Esophagus muscularis mucosa (tissue), 4 donors: ENCODE measurements around the gene REPS1. TPM values are rescaled to one million over a fixed set of nuclear protein-coding genes. Genes with fewer than 3 reads are reported as not detected.

ENCODE experiments used
- DNase-seq: peaks from one replicate; pipeline ENCODE4 v3.0.0-alpha.2; 2017; ENCODE audit errors: extremely low spot score
- H3K27ac ChIP-seq, 4 donors: fragments of 200-600 bp; sonication (generic); replicated peaks in 1 of 4; 1 replicate in 3 of 4; 2 replicates in 1 of 4; pipeline ENCODE4 v1.5.1; 2016 to 2019; ENCODE audit warnings: mild to moderate bottlenecking in 1 of 4
- H3K27me3 ChIP-seq, 4 donors: fragments of 200-600 bp; sonication (generic); one replicate each; pipeline versions ENCODE4 v1.5.1 to v1.6.0; 2016 to 2019
- H3K36me3 ChIP-seq, 4 donors: fragments of 200-600 bp; sonication (generic); one replicate each; pipeline ENCODE4 v1.5.1; 2016 to 2019
- H3K4me1 ChIP-seq, 4 donors: fragments of 200-600 bp; sonication (generic); one replicate each; pipeline ENCODE4 v1.5.1; 2016 to 2019
- H3K4me3 ChIP-seq, 4 donors: fragments of 200-600 bp; sonication (generic); 1 replicate in 2 of 4; 2 replicates in 2 of 4; pipeline ENCODE4 v1.5.1; 2016 to 2019; ENCODE audit warnings: mild to moderate bottlenecking in 4 of 4, moderate library complexity in 1 of 4
- H3K9me3 ChIP-seq, 4 donors: fragments of 200-600 bp; sonication (generic); 1 replicate in 3 of 4; 2 replicates in 1 of 4; pipeline ENCODE4 v1.5.1; 2016 to 2019
- CTCF ChIP-seq, 3 experiments: fragments of 200-600 bp in 2 of 3; fragments of 450-650 bp in 1 of 3; sonication (generic) in 2 of 3; IDR thresholded peaks; one replicate each; pipeline ENCODE4 v1.5.1; 2017 to 2019; ENCODE audit warnings: antibody characterized with exemption in 3 of 3, mild to moderate bottlenecking in 2 of 3, moderate library complexity in 1 of 3
- EP300 ChIP-seq: sonication (generic); formaldehyde crosslinking; IDR thresholded peaks from one replicate; pipeline ENCODE4 v1.6.1; 2017; ENCODE audit warnings: antibody characterized with exemption
- POLR2A ChIP-seq: fragments of 450-650 bp; IDR thresholded peaks from one replicate; pipeline ENCODE4 v1.6.1; 2017; ENCODE audit warnings: antibody characterized with exemption, moderate library complexity, mild to moderate bottlenecking, low read depth
- POLR2AphosphoS5 ChIP-seq, 2 donors: sonication (generic); formaldehyde crosslinking; IDR thresholded peaks; one replicate each; pipeline ENCODE4 v1.6.1; 2017; ENCODE audit warnings: antibody characterized with exemption in 2 of 2
- WGBS: methylation state at CpG from one replicate; pipeline ENCODE4 v1.1.5; 2018; 5-methylcytosine and 5-hydroxymethylcytosine counted together
- intact Hi-C: fragments of 100-400 bp; cut with DNase I; formaldehyde crosslinking; loops from one replicate; pipeline ENCODE4 v1.15.1; 2023
- total RNA-seq, 4 donors: library from RNA; depleted of rRNA; stranded (reverse); fragments of >200 nt; gene quantifications; one replicate each; pipeline versions ENCODE4 v1.1.0 to v1.2.1, GENCODE V29; 2016

REPS1 gene
- total RNA-seq, 4 donors from 2014 or later, result 23.4 to 43.2 (median 30.1) TPM

DNA sequence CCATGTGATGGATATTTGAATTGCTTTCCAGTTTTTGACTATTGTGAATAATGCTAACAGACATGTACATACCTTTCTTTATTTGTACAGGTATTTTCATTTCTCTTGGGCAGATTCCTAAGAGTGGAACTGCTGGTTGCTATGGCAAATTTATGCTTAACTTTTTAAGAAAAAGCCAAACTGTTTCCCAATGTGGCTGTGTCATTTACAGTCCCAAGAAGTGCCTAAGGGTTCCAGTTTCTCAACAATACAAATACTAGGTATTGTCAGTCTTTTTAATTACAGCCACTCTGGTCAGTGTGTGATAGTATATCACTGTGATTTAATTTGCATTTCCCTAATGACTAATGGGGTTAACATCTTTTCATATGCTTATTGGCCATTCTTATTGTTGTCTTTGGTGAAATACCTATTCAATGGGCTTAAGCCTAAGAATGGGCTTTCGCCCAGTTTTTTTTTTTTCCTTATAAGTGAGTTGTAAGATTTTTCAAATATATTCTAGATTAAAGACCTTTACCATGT, 10.3 kb downstream of the REPS1 start:
- Histone ChIP-seq H3K27me3 (no peaks in the 10 kb centered on the region), H3K36me3 (no peaks in the 10 kb centered on the region), H3K27ac (no peak overlapping the region), H3K4me3 (no peak overlapping the region), H3K4me1 (peaks cover 23 to 53% (median 39%) of the 10 kb centered on the region in 4 donors), H3K9me3 (no peaks in the 10 kb centered on the region)
- WGBS, result 100% methylated on average over 1 of the region's 1 CpG
- DNase-seq, result no peak
- TF ChIP-seq EP300 (no peak), POLR2A (no peak), CTCF (IDR thresholded peaks at IDR 0.05) (no peak), POLR2AphosphoS5 (IDR thresholded peaks at IDR 0.05) (no peak)
- intact Hi-C loops, result no loop called here

- peaks cover 27 to 53% (median 39%) of the 10 kb centered on the region in 4 donors for H3K4me1 ChIP-seq
- no peak for TF ChIP-seq POLR2A
- no peak for TF ChIP-seq CTCF (IDR thresholded peaks at IDR 0.05)
- no peak for TF ChIP-seq POLR2AphosphoS5 (IDR thresholded peaks at IDR 0.05)
- TF ChIP-seq EP300, result no peak
- no peak for DNase-seq
These were observed 10.8 kb downstream of the REPS1 start for GRCh38 chr6:138977242-138977641.

DNA sequence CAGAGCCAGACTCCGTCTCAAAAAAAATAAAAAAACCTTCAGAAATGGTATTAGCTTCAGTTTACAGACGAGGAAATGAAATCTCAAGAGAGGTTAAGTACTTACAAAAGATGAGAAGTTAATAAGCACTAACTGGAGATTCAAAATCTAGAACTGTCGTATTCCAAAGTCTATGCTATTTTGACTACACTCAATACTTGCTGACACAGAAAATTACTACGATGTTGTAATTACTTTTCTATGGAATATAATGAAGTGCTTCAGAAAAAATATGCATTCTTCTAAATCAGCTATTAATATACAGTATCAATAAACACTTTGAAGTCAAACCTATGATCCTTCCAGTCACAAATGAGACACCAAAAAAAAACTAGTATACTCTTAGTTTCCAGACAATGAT, 12.2 kb downstream of the REPS1 start:
- no peaks in the 10 kb centered on the region for H3K27me3 ChIP-seq
- intact Hi-C loops, result no loop called here
- TF ChIP-seq POLR2A, result no peak
- H3K9me3 ChIP-seq, result no peaks in the 10 kb centered on the region
- no peak overlapping the region for H3K4me3 ChIP-seq
- 86% methylated on average over 4 of the region's 4 CpGs for WGBS
- no peak overlapping the region for H3K27ac ChIP-seq
- H3K36me3 ChIP-seq, result no peaks in the 10 kb centered on the region
- DNase-seq, result no peak
- H3K4me1 ChIP-seq, result peaks cover 34 to 53% (median 44%) of the 10 kb centered on the region in 4 donors

More at GRCh38 chr6:138977242-138977641, 10.8 kb downstream of the REPS1 start:
- H3K27ac ChIP-seq, result no peak overlapping the region
- H3K9me3 ChIP-seq, result no peaks in the 10 kb centered on the region
- no peaks in the 10 kb centered on the region for H3K27me3 ChIP-seq
- WGBS, result 97% methylated on average over 2 of the region's 2 CpGs
- no peak overlapping the region for H3K4me3 ChIP-seq
- no peaks in the 10 kb centered on the region for H3K36me3 ChIP-seq
- intact Hi-C loops, result no loop called here

DNA sequence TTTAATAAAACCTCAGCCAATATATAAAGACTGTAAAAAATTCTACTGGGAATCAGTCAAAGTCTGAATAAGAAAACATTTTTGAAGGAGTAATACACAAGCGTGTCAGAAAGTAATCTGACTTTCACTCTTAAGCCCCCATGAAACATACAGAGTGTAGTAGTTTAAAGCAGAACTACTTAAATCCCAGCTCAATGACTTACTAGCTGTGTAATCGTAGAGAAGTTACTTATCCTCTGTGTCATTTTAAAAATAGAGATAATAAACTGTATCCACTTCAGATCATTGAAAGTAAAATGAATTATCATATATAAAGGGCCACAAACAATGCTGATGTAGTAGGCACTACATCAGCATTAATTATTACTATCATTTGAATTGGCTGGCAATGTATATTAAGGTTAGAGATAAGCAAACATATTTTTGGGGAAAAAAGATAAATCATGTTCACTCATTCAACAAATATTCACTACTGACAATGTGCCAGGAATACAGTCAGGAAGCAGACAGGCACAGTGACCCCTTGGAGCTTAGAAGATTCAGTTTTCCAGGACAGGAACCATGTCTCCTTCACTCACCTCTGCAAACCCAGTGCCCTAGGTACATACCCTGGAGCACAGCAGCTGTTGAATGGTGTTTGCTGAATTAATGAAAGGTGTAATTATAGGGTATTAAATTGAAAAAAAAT, 14.4 kb downstream of the REPS1 start:
- intact Hi-C loops, result no loop called here
- peak overlapping the region in 2 of 4 donors; percentile 15 to 39 for H3K27ac ChIP-seq
- 19% methylated on average over 2 of the region's 2 CpGs for whole genome bisulfite sequencing
- peaks cover 44 to 61% (median 57%) of the 10 kb centered on the region in 4 donors for H3K4me1 ChIP-seq
- H3K36me3 ChIP-seq, result no peaks in the 10 kb centered on the region
- DNase-seq, result no peak
- TF ChIP-seq CTCF (IDR thresholded peaks at IDR 0.05), result no peak
- TF ChIP-seq POLR2A, result no peak
- TF ChIP-seq POLR2AphosphoS5 (IDR thresholded peaks at IDR 0.05), result no peak
- no peak for TF ChIP-seq EP300
- H3K9me3 ChIP-seq, result no peaks in the 10 kb centered on the region
- H3K27me3 ChIP-seq, result no peaks in the 10 kb centered on the region
- H3K4me3 ChIP-seq, result no peak overlapping the region

- Histone ChIP-seq H3K27ac (peak overlapping the region; percentile 45 to 60 (median 50)), H3K4me1 (peaks cover 44 to 65% (median 56%) of the 10 kb centered on the region in 4 donors), H3K27me3 (no peaks in the 10 kb centered on the region), H3K36me3 (no peaks in the 10 kb centered on the region), H3K9me3 (no peaks in the 10 kb centered on the region), H3K4me3 (no peak overlapping the region)
- TF ChIP-seq POLR2A (no peak), EP300 (no peak)
- DNase-seq, result no peak
- WGBS, result 75% methylated on average over 3 of the region's 3 CpGs
- intact Hi-C loops, result no loop called here
These were observed 15.8 kb downstream of the REPS1 start for GRCh38 chr6:138972226-138972665.
